ENCODE measurements around the gene HNRNPD.
"Not testable (repeated sequence)": the region's sequence is repeated elsewhere in the genome, so short reads cannot be mapped to it uniquely, and the experiment has no call there.

The HNRNPD gene

GRCh38 chr4:82373816-82374625, at the start of gene HNRNPD:
TSS of gene HNRNPD (minus strand) at chr4:82373991. CDS start at chr4:82373678, 313 bp downstream.
- no peak for TF ChIP-seq CTCF (IDR thresholded peaks at IDR 0.05; ENCODE audit: extremely low read depth, insufficient read depth, missing control alignments)
- in situ Hi-C loops (cut with MboI; ENCODE audit: low pct_unique_long_range_greater_than_20kb, low sequenced_read_pairs, unreplicated experiment): no loop called here
- DNase-seq (ENCODE audit: low spot score): peak; percentile 98

GRCh38 chr4:82422616-82423015, 48.8 kb upstream of the HNRNPD start:
- no peak for TF ChIP-seq CTCF (IDR thresholded peaks at IDR 0.05; ENCODE audit: extremely low read depth, insufficient read depth, missing control alignments)
- no peak for DNase-seq (ENCODE audit: low spot score)
- in situ Hi-C loops (cut with MboI; ENCODE audit: low pct_unique_long_range_greater_than_20kb, low sequenced_read_pairs, unreplicated experiment): no loop called here

GRCh38 chr4:82421796-82422560, 48.2 kb upstream of the HNRNPD start:
- no peak for DNase-seq (ENCODE audit: low spot score)
- no peak for TF ChIP-seq CTCF (IDR thresholded peaks at IDR 0.05; ENCODE audit: extremely low read depth, insufficient read depth, missing control alignments)
- in situ Hi-C loops (cut with MboI; ENCODE audit: low pct_unique_long_range_greater_than_20kb, low sequenced_read_pairs, unreplicated experiment): no loop called here

- DNase-seq (ENCODE audit: low spot score): no peak
- in situ Hi-C loops (cut with MboI; ENCODE audit: low pct_unique_long_range_greater_than_20kb, low sequenced_read_pairs, unreplicated experiment): no loop called here
- TF ChIP-seq CTCF (IDR thresholded peaks at IDR 0.05; ENCODE audit: extremely low read depth, insufficient read depth, missing control alignments): no peak
These were observed 45.7 kb upstream of the HNRNPD start for GRCh38 chr4:82419451-82419850.

GRCh38 chr4:82415922-82416365, 42.2 kb upstream of the HNRNPD start:
- TF ChIP-seq CTCF (IDR thresholded peaks at IDR 0.05; ENCODE audit: extremely low read depth, insufficient read depth, missing control alignments): no peak
- in situ Hi-C loops (cut with MboI; ENCODE audit: low pct_unique_long_range_greater_than_20kb, low sequenced_read_pairs, unreplicated experiment): no loop called here
- DNase-seq (ENCODE audit: low spot score): no peak

- in situ Hi-C loops (cut with MboI; ENCODE audit: low pct_unique_long_range_greater_than_20kb, low sequenced_read_pairs, unreplicated experiment); DNase-seq (ENCODE audit: low spot score): not testable (repeated sequence)
These were observed 41.3 kb upstream of the HNRNPD start for GRCh38 chr4:82415061-82415460.

- in situ Hi-C loops (cut with MboI; ENCODE audit: low pct_unique_long_range_greater_than_20kb, low sequenced_read_pairs, unreplicated experiment): no loop called here
- no peak for DNase-seq (ENCODE audit: low spot score)
- no peak for TF ChIP-seq CTCF (IDR thresholded peaks at IDR 0.05; ENCODE audit: extremely low read depth, insufficient read depth, missing control alignments)
These were observed 29.9 kb upstream of the HNRNPD start for GRCh38 chr4:82403725-82404124.
